Astrocyte of the cerebellum (primary cell): ENCODE measurements around the gene TTLL8.

Experiments used
- DNase-seq: peaks from one replicate; pipeline ENCODE4 v3.0.0-alpha.2; 2011; ENCODE audit warnings: low read depth
- H3K4me3 ChIP-seq: 2 replicates; pipeline ENCODE4 v1.5.1; 2011; ENCODE audit warnings: mild to moderate bottlenecking, low read depth, low read length, moderate library complexity
- in situ Hi-C: cut with HindIII; loops from 2 replicates; pipeline ENCODE4 v1.10.0; 2017; ENCODE audit warnings: low sequenced_read_pairs
- TF ChIP-seq, protein P1 (sequence below): IDR thresholded peaks from 2 replicates; pipeline ENCODE4 v1.5.1; 2012; ENCODE audit warnings: low read length, low read depth, moderate library complexity, mild to moderate bottlenecking; ENCODE audit errors: missing control alignments

The TTLL8 gene

GRCh38 chr22:50048061-50048765 lies 9.9 kb downstream of the TTLL8 start:
- in situ Hi-C loops: no loop called here
- no peak for DNase-seq
- TF ChIP-seq, protein P1, sequence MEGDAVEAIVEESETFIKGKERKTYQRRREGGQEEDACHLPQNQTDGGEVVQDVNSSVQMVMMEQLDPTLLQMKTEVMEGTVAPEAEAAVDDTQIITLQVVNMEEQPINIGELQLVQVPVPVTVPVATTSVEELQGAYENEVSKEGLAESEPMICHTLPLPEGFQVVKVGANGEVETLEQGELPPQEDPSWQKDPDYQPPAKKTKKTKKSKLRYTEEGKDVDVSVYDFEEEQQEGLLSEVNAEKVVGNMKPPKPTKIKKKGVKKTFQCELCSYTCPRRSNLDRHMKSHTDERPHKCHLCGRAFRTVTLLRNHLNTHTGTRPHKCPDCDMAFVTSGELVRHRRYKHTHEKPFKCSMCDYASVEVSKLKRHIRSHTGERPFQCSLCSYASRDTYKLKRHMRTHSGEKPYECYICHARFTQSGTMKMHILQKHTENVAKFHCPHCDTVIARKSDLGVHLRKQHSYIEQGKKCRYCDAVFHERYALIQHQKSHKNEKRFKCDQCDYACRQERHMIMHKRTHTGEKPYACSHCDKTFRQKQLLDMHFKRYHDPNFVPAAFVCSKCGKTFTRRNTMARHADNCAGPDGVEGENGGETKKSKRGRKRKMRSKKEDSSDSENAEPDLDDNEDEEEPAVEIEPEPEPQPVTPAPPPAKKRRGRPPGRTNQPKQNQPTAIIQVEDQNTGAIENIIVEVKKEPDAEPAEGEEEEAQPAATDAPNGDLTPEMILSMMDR: no peak
- no peak overlapping the region for H3K4me3 ChIP-seq

- in situ Hi-C loops: no loop called here
- TF ChIP-seq, protein P1: no peak
- no peak overlapping the region for H3K4me3 ChIP-seq
- DNase-seq: no peak
Observed at GRCh38 chr22:50047346-50047745, 10.8 kb downstream of the TTLL8 start.

GRCh38 chr22:50046481-50047245 lies 11.4 kb downstream of the TTLL8 start:
- TF ChIP-seq, protein P1: no peak
- no peak for DNase-seq
- in situ Hi-C loops: no loop called here
- no peak overlapping the region for H3K4me3 ChIP-seq

- in situ Hi-C loops: no loop called here
- no peak overlapping the region for H3K4me3 ChIP-seq
- DNase-seq: no peak
- TF ChIP-seq, protein P1: no peak
Observed at GRCh38 chr22:50046019-50046415, 12.1 kb downstream of the TTLL8 start.

DNA sequence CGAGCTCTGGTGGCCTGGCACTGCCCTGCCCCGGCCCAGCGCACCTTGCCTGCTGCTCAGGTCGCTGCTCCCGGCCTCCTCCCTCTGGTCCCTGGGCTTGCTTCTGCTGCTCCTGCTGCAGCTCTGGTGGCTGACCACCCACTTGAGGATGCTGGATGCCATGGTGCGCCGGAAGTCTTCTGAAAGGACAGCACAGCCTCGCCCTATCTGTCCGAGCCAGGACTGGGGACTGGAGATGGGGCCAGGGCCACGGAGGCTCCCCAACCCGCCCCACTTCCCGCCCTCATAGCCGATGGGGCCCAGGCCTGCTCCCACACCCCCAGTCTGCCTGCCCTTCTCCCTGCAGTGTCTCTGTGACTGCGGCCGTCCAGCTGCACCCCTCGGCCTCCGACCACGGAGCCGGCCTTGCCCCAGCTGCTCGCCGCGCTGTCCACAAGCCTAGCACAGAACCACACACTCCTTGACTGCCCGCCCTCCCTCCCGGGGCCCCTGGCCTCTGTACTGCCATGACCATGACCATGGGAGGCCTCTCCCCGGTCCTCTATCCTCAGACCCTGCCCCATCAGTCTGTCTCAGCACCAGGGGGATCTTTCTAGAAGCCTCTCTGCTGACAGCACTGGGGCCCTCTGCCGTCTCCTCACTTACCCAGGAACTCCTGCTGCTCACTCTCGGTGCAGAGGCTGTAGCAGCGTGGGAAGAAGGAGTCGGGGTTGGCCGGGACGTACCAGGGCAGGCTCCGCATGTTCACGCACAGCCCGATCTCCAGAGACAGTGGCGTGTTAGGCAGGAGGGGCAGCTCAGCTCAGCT lies 12.7 kb downstream of the TTLL8 start:
- DNase-seq: no peak
- H3K4me3 ChIP-seq: no peak overlapping the region
- in situ Hi-C loops: no loop called here
- TF ChIP-seq, protein P1: no peak

- H3K4me3 ChIP-seq: no peak overlapping the region
- TF ChIP-seq, protein P1: no peak
- DNase-seq: no peak
- in situ Hi-C loops: no loop called here
Observed at GRCh38 chr22:50044485-50045118, 13.5 kb downstream of the TTLL8 start.
